NT2/D1 (cell line): ENCODE measurements around the gene RAB4A.

Experiments
- DNase-seq: peaks from one replicate; pipeline ENCODE4 v3.0.0-alpha.2; 2011; ENCODE audit warnings: low read depth, low spot score
- H3K27me3 ChIP-seq: 2 replicates; pipeline ENCODE4 v1.6.0; 2011; ENCODE audit warnings: mild to moderate bottlenecking; ENCODE audit not compliant: insufficient read length, insufficient read depth
- H3K36me3 ChIP-seq: 2 replicates; pipeline ENCODE4 v1.6.1; 2011; ENCODE audit warnings: mild to moderate bottlenecking, low read length, mixed read lengths; ENCODE audit not compliant: insufficient read depth, insufficient read length
- H3K4me1 ChIP-seq: 2 replicates; pipeline ENCODE4 v1.5.1; 2011; ENCODE audit not compliant: insufficient read depth, insufficient read length
- H3K4me3 ChIP-seq: 2 replicates; pipeline ENCODE4 v1.5.1; 2011; ENCODE audit warnings: low read depth; ENCODE audit not compliant: insufficient read length
- H3K9ac ChIP-seq: 2 replicates; pipeline ENCODE4 v1.6.0; 2011; ENCODE audit warnings: low read depth; ENCODE audit not compliant: insufficient read length
- H3K9me3 ChIP-seq: 2 replicates; pipeline ENCODE4 v1.5.1; 2011; ENCODE audit warnings: mild to moderate bottlenecking, low read length; ENCODE audit not compliant: insufficient read depth
- SUZ12 ChIP-seq: IDR thresholded peaks from 2 replicates; pipeline ENCODE4 v1.6.1; 2011; ENCODE audit not compliant: insufficient read length, insufficient read depth; ENCODE audit errors: extremely low read depth
- YY1 ChIP-seq: IDR thresholded peaks from 2 replicates; pipeline ENCODE4 v1.6.1; 2011; ENCODE audit not compliant: insufficient read length, insufficient read depth
- ZNF274 ChIP-seq: IDR thresholded peaks from 2 replicates; pipeline ENCODE4 v1.6.1; 2011; ENCODE audit warnings: mild to moderate bottlenecking, low read depth, low read length

RAB4A gene, protein sequence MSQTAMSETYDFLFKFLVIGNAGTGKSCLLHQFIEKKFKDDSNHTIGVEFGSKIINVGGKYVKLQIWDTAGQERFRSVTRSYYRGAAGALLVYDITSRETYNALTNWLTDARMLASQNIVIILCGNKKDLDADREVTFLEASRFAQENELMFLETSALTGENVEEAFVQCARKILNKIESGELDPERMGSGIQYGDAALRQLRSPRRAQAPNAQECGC

DNA sequence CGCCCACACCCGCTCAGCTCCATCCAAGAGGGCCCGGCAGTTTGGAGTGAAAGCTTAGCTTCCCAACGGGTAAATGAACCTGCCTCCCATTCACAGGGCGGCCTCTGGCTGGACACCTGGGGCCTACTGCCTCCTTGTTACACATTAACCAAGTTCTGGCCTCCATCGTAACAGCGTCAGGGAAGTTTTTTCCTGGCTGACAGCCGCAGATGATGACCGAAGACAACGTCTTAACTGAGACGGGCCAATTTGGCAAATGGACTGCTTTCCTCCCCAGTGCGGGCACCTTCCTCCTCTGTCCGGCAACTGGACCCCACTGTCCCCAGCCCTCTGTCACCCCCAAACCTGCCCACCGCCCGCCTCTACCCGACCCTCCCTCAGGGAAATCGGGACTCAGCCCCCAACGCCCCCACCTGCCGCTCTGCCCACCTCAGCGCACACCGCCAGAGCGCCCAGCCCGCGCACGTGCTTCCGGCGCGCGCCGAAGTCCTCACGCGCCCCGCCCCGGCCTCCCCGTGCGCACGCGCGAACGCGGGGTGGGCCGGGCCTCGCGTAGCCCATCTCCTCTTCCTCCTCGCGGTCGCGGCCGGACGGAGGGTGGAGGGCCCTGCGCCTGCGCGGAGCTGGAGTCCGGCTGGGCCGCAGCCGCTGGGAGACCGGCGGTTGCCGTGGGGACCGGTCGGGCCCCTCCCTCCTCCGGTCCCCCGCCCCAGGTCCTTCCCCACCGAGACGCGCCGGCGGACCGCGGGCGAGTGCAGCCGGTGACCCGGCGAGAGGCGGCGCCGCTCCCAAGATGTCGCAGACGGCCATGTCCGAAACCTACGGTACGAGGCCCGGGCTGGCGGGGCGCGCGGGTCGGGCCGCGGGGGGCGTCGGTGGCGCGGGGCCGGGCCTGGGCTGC lies at the start of gene RAB4A:
TSS of gene RAB4A (plus strand) at position 565 of the 901 bp plus-strand sequence. CDS start at position 794, 229 bp downstream.
- Histone ChIP-seq H3K27me3 (no peaks in the 10 kb centered on the region), H3K9me3 (peaks cover 12% of the 10 kb centered on the region; the same call in 1 of the 2 replicates), H3K36me3 (no peaks in the 10 kb centered on the region), H3K4me3 (peak within 1 kb of the TSS; percentile 45), H3K9ac (peak within 1 kb of the TSS; percentile 72), H3K4me1 (peaks cover 4% of the 10 kb centered on the region)
- TF ChIP-seq SUZ12: no peak
- no peak for TF ChIP-seq ZNF274
- no peak for TF ChIP-seq YY1
- DNase-seq: peak; percentile 71

DNA sequence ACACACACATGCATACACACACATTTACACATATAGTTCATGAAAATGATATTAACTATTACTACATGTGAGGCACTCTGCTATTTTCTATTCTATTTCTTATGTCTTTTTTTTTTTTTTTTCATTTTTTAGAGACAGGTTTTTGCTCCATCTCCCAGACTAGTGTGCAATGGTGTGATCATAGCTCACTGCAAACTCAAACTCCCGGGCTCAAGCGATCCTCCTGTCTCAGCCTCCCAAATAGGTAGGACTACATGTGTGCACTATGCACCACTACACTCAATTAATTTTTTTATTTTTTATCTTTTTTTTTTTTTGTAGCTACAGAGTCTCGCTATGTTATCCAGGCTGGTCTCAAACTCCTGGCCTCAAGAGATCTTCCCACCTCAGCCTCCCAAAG lies 48.8 kb upstream of the RAB4A start:
- Histone ChIP-seq H3K9ac (no peak overlapping the region), H3K27me3 (no peaks in the 10 kb centered on the region), H3K4me3 (no peak overlapping the region), H3K9me3 (no peaks in the 10 kb centered on the region), H3K36me3 (no peaks in the 10 kb centered on the region), H3K4me1 (peaks cover 4% of the 10 kb centered on the region)
- TF ChIP-seq ZNF274 (no peak), YY1 (no peak), SUZ12 (no peak)
- DNase-seq: no peak

DNA sequence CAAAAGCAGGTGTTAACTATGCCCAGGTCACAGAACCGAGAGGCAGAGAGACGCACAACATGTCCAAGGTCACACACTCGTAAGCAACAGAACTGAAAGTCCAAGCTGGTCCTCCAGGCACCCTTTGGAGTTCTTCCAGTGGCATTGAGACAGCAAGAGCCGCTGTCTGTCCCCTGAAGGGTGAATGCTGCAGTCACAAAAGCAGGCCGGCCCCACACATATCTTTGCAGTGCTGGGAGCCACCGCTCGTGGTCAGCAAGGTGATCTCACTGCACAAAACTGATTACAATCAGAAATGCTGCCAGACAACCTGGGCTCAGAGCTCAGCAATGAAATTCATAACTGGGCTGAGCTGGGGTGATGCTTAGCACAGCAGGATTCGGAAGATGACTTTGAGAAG lies 47.4 kb upstream of the RAB4A start:
- peaks cover 4% of the 10 kb centered on the region for H3K4me1 ChIP-seq
- H3K4me3 ChIP-seq: no peak overlapping the region
- H3K36me3 ChIP-seq: no peaks in the 10 kb centered on the region
- no peaks in the 10 kb centered on the region for H3K27me3 ChIP-seq
- no peak overlapping the region for H3K9ac ChIP-seq
- DNase-seq: no peak
- no peaks in the 10 kb centered on the region for H3K9me3 ChIP-seq
- TF ChIP-seq SUZ12 (no peak), ZNF274 (no peak)

DNA sequence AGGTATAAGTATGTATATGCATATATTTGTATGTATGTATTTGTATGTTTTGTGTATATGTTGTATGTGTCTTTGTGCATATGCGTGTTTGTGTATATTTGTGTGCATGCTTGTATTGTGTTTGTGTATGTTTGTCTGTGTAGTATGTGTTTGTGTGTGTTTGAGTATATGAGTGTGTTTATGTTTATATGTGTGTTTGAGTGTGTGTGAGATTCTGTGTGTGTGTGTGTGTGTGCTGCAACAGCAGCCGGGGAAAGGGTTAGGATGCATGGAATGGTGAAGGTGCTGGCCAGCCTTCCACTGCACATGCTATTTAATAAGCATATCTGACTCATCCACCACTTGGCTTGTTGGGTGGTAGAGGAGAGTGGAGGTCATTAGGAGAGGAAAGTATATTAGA lies 46.6 kb upstream of the RAB4A start:
- Histone ChIP-seq H3K4me3 (no peak overlapping the region), H3K9ac (no peak overlapping the region), H3K36me3 (no peaks in the 10 kb centered on the region), H3K9me3 (no peaks in the 10 kb centered on the region), H3K27me3 (no peaks in the 10 kb centered on the region), H3K4me1 (peaks cover 8% of the 10 kb centered on the region)
- TF ChIP-seq ZNF274 (no peak), SUZ12 (no peak), YY1 (no peak)
- DNase-seq: no peak

DNA sequence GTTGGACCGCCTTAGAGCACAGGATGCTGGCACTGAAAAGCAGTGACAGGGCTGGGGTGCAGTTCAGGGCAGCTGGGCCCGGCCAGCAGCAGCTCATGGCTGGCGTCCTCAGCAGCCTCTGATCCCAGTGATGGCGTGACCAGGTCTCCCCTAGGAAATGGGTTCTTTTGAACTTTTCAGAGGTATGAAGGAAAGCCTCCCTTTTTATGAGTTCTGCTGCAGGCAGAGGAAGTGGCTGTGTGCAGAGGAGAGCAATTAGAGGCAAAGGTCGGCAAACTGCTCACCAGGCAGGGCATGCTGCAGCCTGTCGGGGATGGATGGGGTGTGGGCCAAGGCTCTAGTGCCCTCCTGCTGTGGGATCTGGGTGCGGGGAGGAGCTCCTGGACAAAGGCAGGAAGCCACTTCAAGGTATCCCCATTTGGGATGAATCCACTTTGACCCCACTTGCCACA lies 45.6 kb upstream of the RAB4A start:
- DNase-seq: no peak
- Histone ChIP-seq H3K9me3 (no peaks in the 10 kb centered on the region), H3K4me3 (no peak overlapping the region), H3K9ac (no peak overlapping the region), H3K4me1 (peaks cover 18% of the 10 kb centered on the region), H3K27me3 (no peaks in the 10 kb centered on the region), H3K36me3 (no peaks in the 10 kb centered on the region)
- no peak for TF ChIP-seq SUZ12

DNA sequence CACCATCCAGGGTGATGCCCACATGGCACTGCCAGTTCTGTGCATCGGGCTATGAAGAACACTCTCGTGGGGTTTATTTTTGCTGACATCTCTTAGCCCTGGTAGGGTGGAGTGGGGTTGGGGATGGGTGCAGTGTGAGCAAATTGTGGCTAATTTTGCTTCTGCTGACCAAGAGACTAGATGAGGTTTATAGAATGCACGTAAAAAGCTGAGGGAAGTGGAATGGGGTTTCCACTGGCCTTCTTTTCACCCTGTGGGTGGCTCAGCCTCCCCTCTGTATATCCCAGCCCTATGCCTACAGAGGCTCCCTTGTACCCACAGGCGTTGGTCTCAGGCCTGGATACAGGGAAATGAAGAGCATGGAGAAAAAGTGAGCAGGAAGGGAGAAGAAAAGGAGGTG lies 44.1 kb upstream of the RAB4A start:
- DNase-seq: no peak
- H3K4me3 ChIP-seq: no peak overlapping the region
- no peaks in the 10 kb centered on the region for H3K9me3 ChIP-seq
- H3K9ac ChIP-seq: no peak overlapping the region
- TF ChIP-seq YY1: no peak
- no peak for TF ChIP-seq SUZ12
- TF ChIP-seq ZNF274: no peak
- H3K4me1 ChIP-seq: peaks cover 24% of the 10 kb centered on the region
- no peaks in the 10 kb centered on the region for H3K27me3 ChIP-seq
- no peaks in the 10 kb centered on the region for H3K36me3 ChIP-seq

DNA sequence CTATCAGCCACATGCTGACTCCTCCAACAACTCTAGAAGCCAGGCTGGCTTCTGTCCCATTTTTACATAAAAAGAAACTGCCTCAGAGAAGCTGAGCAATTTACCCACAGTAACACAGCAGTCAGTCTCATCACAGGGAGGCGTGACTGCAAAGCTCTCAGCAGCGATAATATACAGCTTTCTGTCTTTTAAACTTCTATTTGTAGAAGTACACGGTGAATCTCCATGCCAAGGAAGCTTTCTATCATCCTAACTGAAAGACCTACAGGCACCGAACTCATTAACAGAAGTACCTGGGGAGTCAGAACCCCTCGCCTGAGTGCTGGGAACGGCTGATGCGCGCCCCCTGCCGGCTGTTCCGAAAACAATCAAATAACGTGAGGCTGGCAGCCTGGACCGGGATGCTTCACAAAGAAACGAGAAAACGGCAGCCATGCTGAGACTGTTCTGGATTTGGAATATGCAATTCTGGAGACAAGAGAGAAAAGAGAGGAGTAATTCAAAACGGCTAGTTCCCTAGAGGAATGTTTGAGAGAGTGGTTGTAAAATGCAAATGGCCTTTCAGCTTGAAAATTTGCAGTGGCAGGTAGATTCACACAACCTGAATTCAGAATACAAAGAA lies 43.5 kb upstream of the RAB4A start:
- DNase-seq: peak; percentile 84

More for the DNA sequence above, 43.5 kb upstream of the RAB4A start:
- no peaks in the 10 kb centered on the region for H3K36me3 ChIP-seq
- TF ChIP-seq ZNF274: no peak
- peak; percentile 45 for TF ChIP-seq YY1
- no peak for TF ChIP-seq SUZ12
- no peaks in the 10 kb centered on the region for H3K9me3 ChIP-seq
- H3K4me3 ChIP-seq: no peak overlapping the region
- no peak overlapping the region for H3K9ac ChIP-seq
- no peaks in the 10 kb centered on the region for H3K27me3 ChIP-seq
- H3K4me1 ChIP-seq: peaks cover 29% of the 10 kb centered on the region
